ENCODE measurements around the gene SMIM24.

The SMIM24 gene

DNA sequence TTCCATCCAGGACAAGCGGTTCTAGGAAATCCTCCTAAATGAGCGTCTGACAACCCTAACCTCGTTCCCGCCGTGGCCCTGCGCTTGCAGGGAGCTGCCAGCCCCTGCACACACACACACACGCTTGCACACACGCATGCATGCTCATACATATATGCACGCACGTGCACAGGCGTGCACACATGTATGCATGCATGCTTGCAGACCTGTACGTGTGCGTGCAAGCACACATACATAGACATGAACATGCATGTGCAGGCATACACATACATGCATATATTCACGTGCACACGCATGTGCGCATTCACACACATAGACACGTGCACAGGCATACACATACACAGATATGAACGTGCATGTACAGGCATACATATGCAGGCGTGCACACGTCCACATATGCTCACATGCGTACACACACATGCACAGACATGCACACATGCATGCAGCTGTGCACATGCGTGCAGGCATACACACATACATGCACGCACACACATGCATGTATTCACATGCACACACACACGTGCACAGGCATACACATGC lies 35.6 kb downstream of the SMIM24 start:
- Histone ChIP-seq H3K4me2 (ENCODE audit: low read length) (no peak overlapping the region), H3K4me3 (ENCODE audit: low read depth, low read length) (peak overlapping the region; percentile 16), H3K4me1 (ENCODE audit: control insufficient read depth in 1 of 2, insufficient read depth in 2 of 2, low read length in 2 of 2) (no peaks in the 10 kb centered on the region), H2BK120ac (ENCODE audit: insufficient read depth, low read length, poor library complexity) (no peak overlapping the region), H3K27me3 (ENCODE audit: insufficient read depth, low read length) (no peaks in the 10 kb centered on the region), H3K14ac (ENCODE audit: low read length) (no peak overlapping the region), H4K91ac (ENCODE audit: low read depth, low read length) (no peak overlapping the region), H4K8ac (ENCODE audit: low read depth, low read length) (no peak overlapping the region), H3K9me3 (ENCODE audit: insufficient read depth, low read depth, low read length) (peaks cover 5% of the 10 kb centered on the region), H4K12ac (ENCODE audit: low read depth, low read length) (no peak overlapping the region), H3K4ac (ENCODE audit: low read depth, low read length) (no peak overlapping the region), H3K79me1 (ENCODE audit: low read length) (no peaks in the 10 kb centered on the region), H2AK5ac (ENCODE audit: low read length) (no peak overlapping the region), H3K27ac (ENCODE audit: low read depth, low read length) (no peak overlapping the region), H3K23ac (ENCODE audit: low read length) (peak overlapping the region; percentile 4), H2BK12ac (ENCODE audit: low read length) (no peak overlapping the region), H3K36me3 (ENCODE audit: control insufficient read depth in 1 of 2, insufficient read depth in 2 of 2, low read length in 2 of 2) (no peaks in the 10 kb centered on the region), H2BK5ac (ENCODE audit: low read depth, low read length, poor library complexity) (no peak overlapping the region), H3K9ac (ENCODE audit: low read length) (peak overlapping the region; percentile 46), H3K18ac (ENCODE audit: low read length) (no peak overlapping the region), H3K79me2 (ENCODE audit: control insufficient read depth, insufficient read depth, low read length, poor library complexity) (no peaks in the 10 kb centered on the region), H2AFZ (ENCODE audit: insufficient read depth, low read length, poor library complexity) (no peak overlapping the region)
- WGBS (ENCODE audit: extremely low coverage, insufficient coverage, insufficient read length): no CpG with 5 or more reads among the region's 24 CpGs
- DNase-seq: no peak

DNA sequence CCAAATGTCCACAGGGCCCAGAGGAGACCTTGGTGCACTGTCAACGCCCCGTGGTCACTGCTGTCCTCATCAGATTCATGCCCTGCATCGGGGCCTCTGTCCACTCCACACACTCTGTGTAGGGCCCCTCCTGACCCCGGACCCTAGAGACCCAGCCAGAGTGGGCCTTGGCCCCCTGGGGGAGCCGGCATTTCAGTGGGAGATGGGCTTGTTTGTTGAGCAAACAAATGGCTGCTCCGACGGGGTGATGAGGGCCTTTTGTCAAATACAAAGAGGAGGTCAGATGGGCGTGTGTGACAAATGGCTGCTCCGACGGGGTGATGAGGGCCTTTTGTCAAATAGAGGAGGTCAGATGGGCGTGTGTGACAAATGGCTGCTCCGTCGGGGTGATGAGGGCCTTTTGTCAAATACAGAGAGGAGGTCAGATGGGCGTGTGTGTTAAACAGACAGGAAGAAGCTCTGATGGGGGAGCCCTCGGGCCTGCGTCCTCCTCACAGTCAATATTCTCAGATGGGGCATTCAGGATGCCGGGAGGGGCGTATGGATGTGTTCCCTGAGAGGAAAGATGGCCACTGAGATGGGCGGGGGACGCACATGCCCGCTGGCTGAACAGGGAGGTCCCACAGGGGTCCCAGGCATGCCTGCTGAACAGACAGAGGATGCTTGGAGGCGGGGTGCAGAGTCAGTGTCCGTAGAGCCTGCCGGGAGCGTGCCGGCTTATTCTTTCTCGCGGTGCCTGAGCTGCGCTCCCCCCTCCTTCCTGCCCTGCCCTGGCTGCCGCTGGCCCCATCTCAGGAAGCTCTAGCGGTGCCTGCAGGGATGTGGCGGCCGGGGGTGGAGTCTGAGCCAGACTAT lies 36.3 kb downstream of the SMIM24 start:
- Histone ChIP-seq H3K27me3 (ENCODE audit: insufficient read depth, low read length) (no peaks in the 10 kb centered on the region), H3K4me1 (ENCODE audit: control insufficient read depth in 1 of 2, insufficient read depth in 2 of 2, low read length in 2 of 2) (no peaks in the 10 kb centered on the region), H3K4ac (ENCODE audit: low read depth, low read length) (no peak overlapping the region), H2BK12ac (ENCODE audit: low read length) (no peak overlapping the region), H3K79me2 (ENCODE audit: control insufficient read depth, insufficient read depth, low read length, poor library complexity) (no peaks in the 10 kb centered on the region), H2BK5ac (ENCODE audit: low read depth, low read length, poor library complexity) (no peak overlapping the region), H3K14ac (ENCODE audit: low read length) (no peak overlapping the region), H3K9ac (ENCODE audit: low read length) (no peak overlapping the region), H2AK5ac (ENCODE audit: low read length) (no peak overlapping the region), H3K18ac (ENCODE audit: low read length) (no peak overlapping the region), H2AFZ (ENCODE audit: insufficient read depth, low read length, poor library complexity) (no peak overlapping the region), H3K36me3 (ENCODE audit: control insufficient read depth in 1 of 2, insufficient read depth in 2 of 2, low read length in 2 of 2) (no peaks in the 10 kb centered on the region), H3K27ac (ENCODE audit: low read depth, low read length) (no peak overlapping the region), H3K79me1 (ENCODE audit: low read length) (no peaks in the 10 kb centered on the region), H4K8ac (ENCODE audit: low read depth, low read length) (no peak overlapping the region), H3K4me2 (ENCODE audit: low read length) (no peak overlapping the region), H3K9me3 (ENCODE audit: insufficient read depth, low read depth, low read length) (peaks cover 5% of the 10 kb centered on the region), H2BK120ac (ENCODE audit: insufficient read depth, low read length, poor library complexity) (no peak overlapping the region), H4K12ac (ENCODE audit: low read depth, low read length) (no peak overlapping the region), H4K91ac (ENCODE audit: low read depth, low read length) (no peak overlapping the region), H3K4me3 (ENCODE audit: low read depth, low read length) (no peak overlapping the region), H3K23ac (ENCODE audit: low read length) (no peak overlapping the region)
- DNase-seq: no peak
- WGBS (ENCODE audit: extremely low coverage, insufficient coverage, insufficient read length): no CpG with 5 or more reads among the region's 33 CpGs

DNA sequence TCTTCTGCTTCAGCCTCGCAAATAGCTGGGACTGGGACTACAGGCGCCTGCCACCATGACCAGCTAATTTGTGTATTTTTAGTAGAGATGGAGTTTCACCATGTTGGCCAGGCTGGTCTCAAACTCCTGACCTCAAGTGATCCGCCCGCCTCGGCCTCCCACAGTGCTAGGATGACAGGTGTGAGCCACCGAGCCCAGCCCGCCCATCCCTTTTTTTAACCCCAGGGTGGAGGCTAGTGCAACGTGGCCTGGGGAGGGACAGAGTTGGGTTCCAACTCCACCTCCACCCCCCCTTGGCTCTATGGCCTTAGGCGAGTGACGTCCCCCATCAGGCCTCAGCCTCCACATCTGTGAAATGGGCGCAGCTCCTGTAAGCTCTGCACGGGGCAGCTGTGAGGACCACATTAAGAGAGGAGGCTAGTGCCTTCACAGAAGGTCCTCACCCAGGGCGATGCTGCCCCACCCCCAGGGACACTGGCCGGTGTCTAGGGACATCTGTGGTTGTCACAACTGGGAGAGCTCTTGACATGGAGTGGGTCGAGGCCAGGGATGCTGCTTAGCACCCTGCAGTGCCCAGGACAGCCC lies 37.7 kb downstream of the SMIM24 start:
- Histone ChIP-seq H3K9me3 (ENCODE audit: insufficient read depth, low read depth, low read length) (peaks cover 5% of the 10 kb centered on the region), H3K27me3 (ENCODE audit: insufficient read depth, low read length) (no peaks in the 10 kb centered on the region), H3K4me1 (ENCODE audit: control insufficient read depth in 1 of 2, insufficient read depth in 2 of 2, low read length in 2 of 2) (no peaks in the 10 kb centered on the region), H4K91ac (ENCODE audit: low read depth, low read length) (no peak overlapping the region), H3K36me3 (ENCODE audit: control insufficient read depth in 1 of 2, insufficient read depth in 2 of 2, low read length in 2 of 2) (no peaks in the 10 kb centered on the region), H3K27ac (ENCODE audit: low read depth, low read length) (no peak overlapping the region), H4K8ac (ENCODE audit: low read depth, low read length) (no peak overlapping the region), H3K4ac (ENCODE audit: low read depth, low read length) (no peak overlapping the region), H3K14ac (ENCODE audit: low read length) (no peak overlapping the region), H3K4me3 (ENCODE audit: low read depth, low read length) (no peak overlapping the region), H3K4me2 (ENCODE audit: low read length) (no peak overlapping the region), H3K18ac (ENCODE audit: low read length) (no peak overlapping the region), H3K79me2 (ENCODE audit: control insufficient read depth, insufficient read depth, low read length, poor library complexity) (no peaks in the 10 kb centered on the region), H2AFZ (ENCODE audit: insufficient read depth, low read length, poor library complexity) (no peak overlapping the region), H2BK120ac (ENCODE audit: insufficient read depth, low read length, poor library complexity) (no peak overlapping the region), H3K9ac (ENCODE audit: low read length) (no peak overlapping the region), H2BK5ac (ENCODE audit: low read depth, low read length, poor library complexity) (no peak overlapping the region), H2BK12ac (ENCODE audit: low read length) (no peak overlapping the region), H3K79me1 (ENCODE audit: low read length) (no peaks in the 10 kb centered on the region), H4K12ac (ENCODE audit: low read depth, low read length) (no peak overlapping the region), H2AK5ac (ENCODE audit: low read length) (no peak overlapping the region), H3K23ac (ENCODE audit: low read length) (no peak overlapping the region)
- WGBS (ENCODE audit: extremely low coverage, insufficient coverage, insufficient read length): no CpG with 5 or more reads among the region's 15 CpGs
- DNase-seq: no peak

DNA sequence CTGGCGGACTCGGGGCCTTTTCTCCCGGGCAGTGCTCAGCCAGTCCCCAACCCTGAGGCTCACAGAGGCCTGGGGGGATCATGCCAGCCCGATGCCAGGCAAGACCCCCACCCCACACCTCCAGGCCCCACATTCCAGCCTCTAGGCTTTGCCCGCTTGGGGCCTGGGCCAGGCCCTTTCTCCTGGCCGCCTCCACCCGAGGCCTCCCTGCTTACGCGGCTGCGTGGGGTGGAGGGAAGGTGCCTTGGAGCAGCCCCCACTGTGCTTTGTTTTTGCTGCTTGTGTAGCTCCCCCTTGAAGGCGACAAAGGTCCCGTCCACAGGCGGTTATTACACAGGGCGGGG lies 38.4 kb downstream of the SMIM24 start:
- Histone ChIP-seq H3K9me3 (ENCODE audit: insufficient read depth, low read depth, low read length) (peaks cover 5% of the 10 kb centered on the region), H3K79me1 (ENCODE audit: low read length) (no peaks in the 10 kb centered on the region), H3K14ac (ENCODE audit: low read length) (no peak overlapping the region), H2BK120ac (ENCODE audit: insufficient read depth, low read length, poor library complexity) (no peak overlapping the region), H3K79me2 (ENCODE audit: control insufficient read depth, insufficient read depth, low read length, poor library complexity) (no peaks in the 10 kb centered on the region), H4K8ac (ENCODE audit: low read depth, low read length) (no peak overlapping the region), H3K4me1 (ENCODE audit: control insufficient read depth in 1 of 2, insufficient read depth in 2 of 2, low read length in 2 of 2) (no peaks in the 10 kb centered on the region), H3K4me2 (ENCODE audit: low read length) (no peak overlapping the region), H3K9ac (ENCODE audit: low read length) (no peak overlapping the region), H3K4ac (ENCODE audit: low read depth, low read length) (no peak overlapping the region), H2BK5ac (ENCODE audit: low read depth, low read length, poor library complexity) (no peak overlapping the region), H3K18ac (ENCODE audit: low read length) (no peak overlapping the region), H2AFZ (ENCODE audit: insufficient read depth, low read length, poor library complexity) (no peak overlapping the region), H3K36me3 (ENCODE audit: control insufficient read depth in 1 of 2, insufficient read depth in 2 of 2, low read length in 2 of 2) (no peaks in the 10 kb centered on the region), H3K4me3 (ENCODE audit: low read depth, low read length) (no peak overlapping the region), H2BK12ac (ENCODE audit: low read length) (no peak overlapping the region), H3K27ac (ENCODE audit: low read depth, low read length) (no peak overlapping the region), H4K12ac (ENCODE audit: low read depth, low read length) (no peak overlapping the region), H3K27me3 (ENCODE audit: insufficient read depth, low read length) (no peaks in the 10 kb centered on the region), H2AK5ac (ENCODE audit: low read length) (no peak overlapping the region), H3K23ac (ENCODE audit: low read length) (no peak overlapping the region), H4K91ac (ENCODE audit: low read depth, low read length) (no peak overlapping the region)
- WGBS (ENCODE audit: extremely low coverage, insufficient coverage, insufficient read length): no CpG with 5 or more reads among the region's 14 CpGs
- DNase-seq: no peak
